GM19193 (cell line): Measurements from ENCODE around the gene TATDN2.

Source experiments
- POLR2A ChIP-seq: IDR thresholded peaks from 4 replicates; pipeline ENCODE4 v1.6.1; 2011; ENCODE audit not compliant: insufficient read depth, insufficient read length; ENCODE audit errors: extremely low read depth

The TATDN2 gene

DNA sequence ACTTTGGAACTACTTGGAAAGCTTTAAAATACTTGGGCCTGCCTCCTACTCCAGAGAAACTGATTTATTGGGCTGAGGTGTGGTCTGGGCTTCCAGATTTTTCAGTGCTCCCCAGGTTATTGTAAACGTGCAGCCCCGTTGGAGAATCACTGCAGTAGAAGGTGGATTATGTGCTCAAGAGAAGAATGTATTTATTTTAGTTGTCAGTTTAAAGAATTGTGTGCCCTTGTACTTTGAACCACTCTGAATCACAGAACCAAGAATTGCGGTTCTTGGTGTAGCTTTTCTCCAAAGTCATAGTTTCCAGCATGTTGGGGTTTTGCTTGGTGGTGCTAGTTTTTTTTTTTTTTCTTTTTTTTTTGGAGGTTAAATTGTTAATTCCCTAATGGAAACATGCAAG, 1.6 kb downstream of the TATDN2 start:
- no peak for TF ChIP-seq POLR2A

- no peak for TF ChIP-seq POLR2A
Measured at GRCh38 chr3:10251006-10251405, 2.7 kb downstream of the TATDN2 start.

DNA sequence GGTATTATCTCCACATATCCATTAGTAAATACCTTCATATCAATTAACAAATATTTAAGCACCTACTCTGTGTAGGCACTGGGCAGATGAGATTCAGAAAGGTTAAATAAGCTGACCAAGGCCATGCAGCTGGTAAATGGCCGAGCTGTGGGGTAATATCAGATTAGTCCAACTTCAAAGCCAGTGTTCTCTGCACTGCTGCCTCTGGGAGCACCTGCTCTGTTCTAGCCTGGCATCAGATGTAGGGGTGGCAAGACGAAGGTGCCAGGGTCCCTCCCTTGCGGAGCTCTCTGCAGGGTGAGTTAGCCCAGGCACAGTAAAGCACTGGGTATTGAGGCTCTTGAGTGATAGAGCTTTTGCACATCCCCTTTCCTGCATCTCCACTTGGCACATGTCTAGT, 5.5 kb downstream of the TATDN2 start:
- TF ChIP-seq POLR2A, result no peak

GRCh38 chr3:10255835-10256234, 7.6 kb downstream of the TATDN2 start:
- TF ChIP-seq POLR2A, result no peak

DNA sequence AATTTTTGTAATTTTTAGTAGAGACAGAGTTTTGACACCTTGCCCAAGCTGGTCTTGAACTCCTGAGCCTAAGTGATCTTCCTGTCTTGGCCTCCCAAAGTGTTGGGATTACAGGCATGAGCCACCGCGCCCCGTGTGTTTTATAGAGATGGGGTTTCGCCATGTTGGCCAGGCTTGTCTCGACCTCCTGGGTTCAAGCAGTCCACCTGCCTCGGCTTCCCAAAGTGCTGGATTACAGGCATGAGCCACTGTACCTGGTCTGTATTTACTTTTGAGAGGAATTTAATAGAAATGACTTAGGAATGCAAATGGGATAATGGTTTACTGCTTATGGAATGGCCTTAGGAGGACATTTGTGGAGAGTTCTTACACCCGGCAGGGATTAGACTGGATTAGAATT, 10.8 kb downstream of the TATDN2 start:
- no peak for TF ChIP-seq POLR2A

- TF ChIP-seq POLR2A, result no peak
Measured at GRCh38 chr3:10259798-10260197, 11.5 kb downstream of the TATDN2 start.

DNA sequence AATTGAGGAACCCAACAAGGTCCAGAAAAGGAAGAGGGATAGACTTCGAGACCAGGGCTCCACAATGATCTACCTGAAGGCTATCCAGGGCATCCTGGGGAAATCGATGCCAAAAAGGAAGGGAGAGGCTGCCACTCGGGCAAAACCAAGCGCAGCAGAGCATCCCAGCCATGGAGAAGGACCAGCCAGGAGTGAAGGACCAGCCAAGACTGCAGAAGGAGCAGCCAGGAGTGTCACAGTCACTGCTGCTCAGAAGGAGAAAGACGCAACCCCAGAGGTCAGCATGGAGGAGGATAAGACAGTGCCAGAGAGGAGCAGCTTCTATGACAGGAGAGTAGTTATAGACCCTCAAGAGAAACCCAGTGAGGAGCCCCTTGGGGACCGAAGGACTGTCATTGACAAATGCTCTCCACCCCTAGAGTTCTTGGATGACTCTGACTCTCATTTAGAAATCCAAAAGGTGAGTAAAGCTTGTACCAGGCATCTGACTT, 12.0 kb downstream of the TATDN2 start:
- TF ChIP-seq POLR2A, result no peak

DNA sequence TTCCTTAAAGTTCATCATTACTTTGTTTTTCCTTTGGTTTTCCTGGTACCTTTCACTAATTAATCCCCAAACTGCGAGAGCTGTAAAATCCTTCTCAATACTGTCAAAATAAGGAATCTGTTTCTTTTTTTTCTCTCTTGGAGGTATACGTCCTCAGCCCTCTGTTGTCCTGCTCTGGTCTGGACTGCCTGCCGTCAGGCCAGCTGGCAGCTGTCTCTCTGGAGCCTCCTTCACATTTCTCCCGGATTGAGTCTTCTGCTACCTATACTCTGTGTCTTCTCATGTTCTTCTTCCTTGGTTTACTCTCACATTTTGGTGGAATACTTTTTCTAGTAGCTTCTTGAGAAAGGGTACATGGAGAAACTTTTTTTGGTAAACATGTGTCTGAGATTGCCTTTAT, 13.8 kb downstream of the TATDN2 start:
- no peak for TF ChIP-seq POLR2A

DNA sequence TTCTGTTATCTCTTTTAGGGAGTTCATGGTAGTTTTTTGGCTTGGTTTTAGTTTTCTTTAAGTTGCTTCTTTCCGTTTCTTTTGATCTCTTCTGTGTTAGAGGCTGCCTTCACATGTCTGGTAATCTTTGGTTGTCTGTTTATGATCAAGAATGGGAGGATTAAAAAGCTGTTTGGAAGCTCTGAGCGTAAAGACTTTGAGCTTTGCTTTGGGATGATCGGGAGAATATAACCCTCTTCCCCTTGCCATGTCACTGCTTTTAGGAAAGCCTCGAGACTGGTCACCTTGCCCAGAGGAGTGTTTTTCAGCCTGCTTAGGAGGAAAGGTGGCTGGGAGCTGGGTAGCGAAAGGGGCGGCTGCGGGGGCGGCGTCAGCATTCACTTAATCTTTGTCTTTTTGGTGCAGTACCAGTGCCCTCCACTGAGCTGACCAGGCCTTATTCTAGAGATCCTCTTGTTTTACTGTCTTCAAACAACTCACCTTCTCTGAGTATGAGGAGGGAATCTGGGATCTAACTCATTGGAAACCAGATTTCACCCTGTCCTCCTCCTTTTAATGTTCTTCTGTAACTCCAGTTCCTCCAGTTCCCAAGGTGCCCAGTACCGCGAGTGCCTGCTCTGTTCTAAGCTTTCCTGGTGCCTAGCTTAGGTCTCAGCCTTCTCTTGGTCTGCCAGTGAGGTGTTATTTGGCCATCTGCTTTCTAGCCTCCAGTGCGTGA, 15.5 kb downstream of the TATDN2 start:
- TF ChIP-seq POLR2A, result no peak

- TF ChIP-seq POLR2A, result no peak
Measured at GRCh38 chr3:10265833-10266232, 17.6 kb downstream of the TATDN2 start.

GRCh38 chr3:10268116-10268515, 19.9 kb downstream of the TATDN2 start:
- TF ChIP-seq POLR2A, result no peak

GRCh38 chr3:10268930-10269329, 20.7 kb downstream of the TATDN2 start:
- TF ChIP-seq POLR2A, result no peak

DNA sequence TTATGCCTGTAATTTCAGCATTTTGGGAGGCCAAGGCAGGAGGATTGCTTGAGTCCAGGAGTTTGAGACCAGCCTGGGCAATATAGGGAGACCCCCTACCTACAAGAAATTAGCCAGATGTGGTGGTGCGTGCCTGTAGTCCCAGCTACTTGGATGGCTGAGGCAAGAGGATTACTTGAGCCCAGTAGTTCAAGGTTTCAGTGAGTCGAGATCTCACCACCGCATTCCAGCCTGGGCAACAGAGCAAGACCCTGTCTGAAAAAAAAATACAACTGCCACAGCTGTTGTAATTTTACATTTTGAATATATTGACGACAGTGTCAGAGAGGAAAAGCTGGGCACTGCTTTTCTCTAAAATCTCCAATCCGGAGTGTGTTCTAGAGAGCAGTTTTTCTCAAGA, 21.2 kb downstream of the TATDN2 start:
- no peak for TF ChIP-seq POLR2A

DNA sequence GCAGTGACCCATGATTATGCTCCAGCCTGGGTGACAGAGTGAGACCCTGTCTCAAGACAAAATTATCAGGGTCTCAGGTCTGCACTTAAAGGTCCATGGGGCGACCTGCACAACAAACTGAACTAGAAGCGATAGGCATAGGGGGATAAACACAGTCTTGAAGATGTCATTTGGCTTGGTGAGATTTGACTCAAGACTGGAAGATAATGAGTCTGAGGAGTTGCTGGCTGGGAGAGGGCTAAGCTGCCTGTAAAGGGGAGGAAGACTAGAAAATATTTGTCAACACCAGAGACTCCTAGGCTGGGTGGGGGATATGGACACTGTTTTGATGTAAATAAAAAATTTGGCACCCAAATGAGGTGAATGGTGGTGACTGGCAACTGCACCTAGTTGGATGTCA, 24.7 kb downstream of the TATDN2 start:
- TF ChIP-seq POLR2A, result no peak

DNA sequence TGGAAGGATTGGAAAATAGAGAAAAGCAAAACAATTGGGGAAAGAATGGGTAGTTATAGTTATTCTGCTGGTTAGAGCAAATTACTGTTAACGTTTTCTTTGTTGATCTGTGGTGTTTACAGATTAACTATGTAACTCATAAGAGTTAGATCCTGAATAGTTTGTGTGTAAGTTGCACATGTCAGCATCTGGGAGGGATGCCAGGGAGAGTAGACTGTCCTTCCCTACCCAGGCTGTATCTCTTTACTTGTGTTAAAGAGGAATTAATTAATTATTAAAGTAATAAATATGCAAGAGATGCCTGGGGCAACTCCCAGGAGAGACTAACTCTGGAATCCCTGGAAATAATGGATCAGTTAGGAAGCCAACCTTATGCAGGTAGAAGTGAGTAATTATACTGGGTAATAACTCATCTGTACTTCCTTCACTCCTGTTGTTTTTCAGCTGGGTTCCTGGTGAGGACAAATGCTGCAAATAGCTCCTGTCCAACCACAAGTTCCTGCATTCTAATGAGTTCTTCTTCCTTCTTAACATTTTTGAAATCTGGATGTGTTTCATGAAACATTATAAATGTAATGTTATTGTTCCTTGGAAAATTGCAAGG, 25.5 kb downstream of the TATDN2 start:
- TF ChIP-seq POLR2A, result no peak

DNA sequence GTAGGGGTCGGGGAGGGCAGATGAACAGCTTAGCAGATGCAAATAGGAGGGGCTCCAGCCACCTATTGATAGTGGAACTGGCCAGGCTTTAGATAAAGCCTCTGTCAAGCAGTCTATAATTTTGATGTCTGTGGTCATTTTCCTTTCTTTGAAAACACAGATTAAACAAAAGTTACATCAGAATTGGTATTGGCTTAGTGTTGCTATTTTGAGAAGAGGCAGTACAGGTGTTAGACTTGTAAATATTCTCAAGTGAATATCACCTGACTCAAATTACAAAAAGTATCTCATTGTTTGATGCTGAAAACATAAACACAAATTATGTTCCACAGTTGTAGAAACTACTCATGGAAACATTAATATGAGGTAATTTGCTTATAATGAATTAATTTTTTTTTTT, 26.3 kb downstream of the TATDN2 start:
- no peak for TF ChIP-seq POLR2A
